GM18517 (cell line): ENCODE measurements around the gene PTPRQ.

Source experiments
- ATAC-seq: cut with Tn5 transposase; IDR thresholded peaks from one replicate; pipeline ENCODE4 v1.9.1; 2021; ENCODE audit warnings: mild to moderate bottlenecking, moderate library complexity; ENCODE audit not compliant: unreplicated experiment

Gene PTPRQ

DNA sequence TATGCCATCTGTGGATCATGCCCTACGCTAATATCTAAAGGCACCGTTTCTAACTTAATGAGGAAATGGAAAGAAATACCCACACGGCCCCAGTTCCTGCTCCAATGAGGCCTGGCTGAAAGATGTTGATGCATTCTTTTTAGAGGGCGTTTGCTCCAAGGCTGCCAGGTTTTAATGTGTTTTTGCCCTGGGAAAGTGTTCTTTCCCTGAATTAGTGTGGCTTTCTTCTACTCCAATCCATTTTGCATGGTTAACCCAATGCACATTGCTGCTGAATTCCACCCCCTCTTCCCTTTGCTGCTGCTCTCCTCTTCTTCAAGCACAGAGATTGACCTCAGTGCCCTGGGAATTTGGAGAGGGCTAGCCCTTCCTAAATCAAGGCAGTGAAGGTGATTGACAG is 273.8 kb downstream of the PTPRQ start:
- no peak for ATAC-seq

- no peak for ATAC-seq
Measured at GRCh38 chr12:80720516-80720915, 276.5 kb downstream of the PTPRQ start.

GRCh38 chr12:80721326-80721725 is 277.3 kb downstream of the PTPRQ start:
- ATAC-seq = no peak
